Left forelimb (tissue), 1 donor: Measurements from ENCODE around the gene C1QTNF1.

ENCODE experiments used
- DNase-seq: peaks from one replicate; pipeline ENCODE4 v3.0.0-alpha.2; 2018; ENCODE audit warnings: low spot score

Gene C1QTNF1

GRCh38 chr17:78993241-78993956 lies 30.6 kb upstream of the C1QTNF1 start:
- DNase-seq: peak; percentile 65

- peak; percentile 31 for DNase-seq
Measured at GRCh38 chr17:78993981-78994671, 29.8 kb upstream of the C1QTNF1 start.

GRCh38 chr17:78995022-78995760 lies 28.8 kb upstream of the C1QTNF1 start:
- no peak for DNase-seq

GRCh38 chr17:78995761-78996451 lies 28.1 kb upstream of the C1QTNF1 start:
- DNase-seq: peak; percentile 57

GRCh38 chr17:78996781-78997201 lies 27.2 kb upstream of the C1QTNF1 start:
- DNase-seq: no peak

GRCh38 chr17:78997231-78997741 lies 26.7 kb upstream of the C1QTNF1 start:
- no peak for DNase-seq

- no peak for DNase-seq
Measured at GRCh38 chr17:78997881-78998280, 26.1 kb upstream of the C1QTNF1 start.

- no peak for DNase-seq
Measured at GRCh38 chr17:78998311-78999055, 25.5 kb upstream of the C1QTNF1 start.

GRCh38 chr17:78999056-78999768 lies 24.8 kb upstream of the C1QTNF1 start:
- no peak for DNase-seq

- no peak for DNase-seq
Measured at GRCh38 chr17:78999947-79000395, 24.0 kb upstream of the C1QTNF1 start.

GRCh38 chr17:79000396-79001189 lies 23.4 kb upstream of the C1QTNF1 start:
- DNase-seq: no peak

- DNase-seq: no peak
Measured at GRCh38 chr17:79001190-79002020, 22.6 kb upstream of the C1QTNF1 start.

- DNase-seq: no peak
Measured at GRCh38 chr17:79002291-79002690, 21.7 kb upstream of the C1QTNF1 start.

GRCh38 chr17:79002796-79003593 lies 21.0 kb upstream of the C1QTNF1 start:
- DNase-seq: no peak

- no peak for DNase-seq
Measured at GRCh38 chr17:79003661-79004411, 20.1 kb upstream of the C1QTNF1 start.

GRCh38 chr17:79005063-79005861 lies 18.7 kb upstream of the C1QTNF1 start:
- DNase-seq: no peak
